ENCODE results near the gene RSL24D1.

The RSL24D1 gene

DNA sequence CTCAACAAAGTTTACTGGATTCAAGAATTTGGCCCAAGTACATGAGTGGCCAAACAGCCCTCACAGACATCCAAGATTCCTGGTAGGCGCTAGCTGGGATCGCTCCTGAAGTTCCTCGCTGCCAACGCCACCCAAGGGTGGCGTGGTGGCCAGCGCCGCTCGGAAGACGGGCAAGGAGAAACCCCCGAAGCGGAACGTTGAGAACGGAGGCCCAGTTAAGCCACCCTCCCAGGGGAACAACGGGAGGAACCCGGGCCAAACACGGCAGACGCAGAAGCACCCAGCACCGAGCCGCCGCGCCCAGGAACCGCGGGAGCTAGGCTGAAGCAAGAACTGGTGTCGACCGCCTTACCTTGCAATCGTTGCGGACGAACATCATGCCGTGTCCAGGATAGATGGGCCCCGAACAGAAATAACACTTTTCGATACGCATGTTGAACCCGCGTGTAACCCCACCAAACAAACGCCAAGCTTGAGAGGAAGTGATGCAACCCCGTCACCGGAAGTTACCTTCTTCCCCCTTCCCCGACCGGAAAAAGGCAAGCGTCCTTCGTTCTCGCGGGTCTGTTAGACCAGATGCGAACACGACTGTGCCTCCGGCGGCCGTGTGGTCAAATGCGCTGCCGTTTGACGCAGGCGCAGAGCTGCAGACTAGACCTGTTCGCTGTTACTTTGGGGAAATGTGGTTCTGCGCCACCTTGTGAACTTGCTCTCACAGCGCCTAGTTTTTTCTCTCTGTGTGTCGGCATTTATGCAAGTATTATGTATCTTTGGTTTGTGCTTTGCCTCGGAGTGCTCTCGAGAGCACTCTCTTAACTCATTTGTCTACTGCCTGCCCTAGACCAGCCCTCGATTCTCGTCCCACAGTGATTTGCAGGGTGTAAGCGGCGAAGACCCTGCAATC is at the start of gene RSL24D1:
RSL24D1 (minus strand) TSS at position 484 of the 904 bp plus-strand sequence; CDS start at position 433, 51 bp downstream.
- peak; percentile 85 to 94 (median 87) for DNase-seq (ENCODE audit: low read depth in 3 of 3)

DNA sequence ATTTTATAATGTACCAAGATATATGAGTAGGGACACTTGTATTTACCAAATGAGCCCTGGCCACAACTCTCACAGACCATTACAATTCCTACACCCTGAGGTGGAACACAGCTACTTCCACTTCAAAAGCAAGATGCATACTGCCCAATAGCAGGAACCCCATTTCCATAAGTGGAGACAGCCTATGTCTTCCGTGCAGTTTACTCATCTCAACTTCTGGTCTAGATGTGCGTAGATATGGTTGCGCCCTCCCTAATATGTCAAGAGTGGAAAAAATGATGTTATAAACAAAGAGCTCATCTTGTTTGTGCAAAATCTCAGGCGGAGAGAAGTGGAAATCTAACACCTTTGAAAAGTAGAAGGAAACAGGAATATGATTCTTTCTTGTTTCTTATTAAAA is 48.3 kb upstream of the RSL24D1 start:
- DNase-seq (ENCODE audit: low read depth in 3 of 3) = no peak

DNA sequence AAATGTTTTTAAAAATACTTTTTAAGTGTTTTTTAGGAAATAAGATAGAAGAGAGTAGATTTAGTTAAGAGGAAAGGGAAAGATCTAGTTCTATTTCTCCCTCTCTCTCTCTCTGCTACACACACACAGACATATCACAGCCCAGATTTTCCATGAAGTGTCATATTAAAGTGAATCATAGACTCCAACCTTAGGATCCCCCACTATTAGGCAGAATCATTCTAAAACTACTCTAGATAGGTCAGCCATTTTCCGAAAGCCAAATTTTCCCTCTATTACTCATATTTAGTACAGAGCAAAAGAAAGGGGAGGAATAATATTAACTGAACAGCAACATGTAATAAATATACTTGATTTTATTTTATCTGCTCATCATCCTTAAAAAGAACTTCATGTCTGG is 45.1 kb upstream of the RSL24D1 start:
- no peak for DNase-seq (ENCODE audit: low read depth in 3 of 3)

DNA sequence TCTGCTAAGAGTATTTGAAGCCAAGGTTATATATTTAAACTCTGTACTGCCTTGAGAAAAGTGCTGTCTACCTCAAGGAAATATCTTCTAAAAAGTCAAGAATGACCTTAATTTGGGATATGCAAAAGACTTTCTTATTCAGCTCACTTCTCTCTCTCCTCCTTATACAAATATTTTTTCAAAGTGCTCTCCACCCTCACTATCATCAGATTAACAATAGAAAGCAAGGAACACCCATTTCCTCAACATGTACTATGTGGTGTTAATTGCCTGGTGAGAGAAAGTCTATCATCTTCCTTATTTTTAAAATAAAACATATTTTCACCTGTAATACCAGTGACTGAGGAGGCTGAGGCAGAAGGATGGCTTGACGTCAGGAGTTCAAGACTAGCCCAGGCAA is 44.4 kb upstream of the RSL24D1 start:
- DNase-seq (ENCODE audit: low read depth in 3 of 3) = no peak

DNA sequence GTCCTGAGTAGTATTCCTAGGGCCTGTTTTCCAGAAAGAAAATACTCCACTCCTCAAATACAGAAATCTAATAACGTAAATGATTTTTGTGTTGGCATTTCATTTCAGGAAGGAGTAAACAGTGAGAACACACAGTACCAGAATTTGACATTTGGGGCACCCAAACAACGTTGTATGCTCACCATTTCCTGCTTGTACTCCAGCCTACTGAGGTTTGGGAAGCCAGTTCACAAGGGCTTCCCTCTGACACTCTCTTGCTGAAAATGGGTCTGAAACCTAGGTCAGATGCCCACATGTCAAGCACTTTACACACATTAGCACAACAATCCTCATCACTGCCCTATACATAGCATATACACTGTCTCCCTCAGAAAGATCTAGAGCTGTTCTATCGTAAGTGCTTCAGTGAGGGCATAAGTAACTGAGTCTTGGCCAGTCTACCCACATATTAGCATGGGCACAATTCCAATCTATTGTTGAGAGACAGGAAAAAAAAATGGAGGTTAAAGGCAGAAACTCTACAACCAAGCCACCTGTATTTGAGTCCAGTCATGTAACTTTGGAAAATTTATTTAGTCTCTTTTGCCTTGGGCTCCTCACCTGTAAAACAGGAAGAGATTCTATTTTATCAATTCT is 43.5 kb upstream of the RSL24D1 start:
- no peak for DNase-seq (ENCODE audit: low read depth in 3 of 3)

DNA sequence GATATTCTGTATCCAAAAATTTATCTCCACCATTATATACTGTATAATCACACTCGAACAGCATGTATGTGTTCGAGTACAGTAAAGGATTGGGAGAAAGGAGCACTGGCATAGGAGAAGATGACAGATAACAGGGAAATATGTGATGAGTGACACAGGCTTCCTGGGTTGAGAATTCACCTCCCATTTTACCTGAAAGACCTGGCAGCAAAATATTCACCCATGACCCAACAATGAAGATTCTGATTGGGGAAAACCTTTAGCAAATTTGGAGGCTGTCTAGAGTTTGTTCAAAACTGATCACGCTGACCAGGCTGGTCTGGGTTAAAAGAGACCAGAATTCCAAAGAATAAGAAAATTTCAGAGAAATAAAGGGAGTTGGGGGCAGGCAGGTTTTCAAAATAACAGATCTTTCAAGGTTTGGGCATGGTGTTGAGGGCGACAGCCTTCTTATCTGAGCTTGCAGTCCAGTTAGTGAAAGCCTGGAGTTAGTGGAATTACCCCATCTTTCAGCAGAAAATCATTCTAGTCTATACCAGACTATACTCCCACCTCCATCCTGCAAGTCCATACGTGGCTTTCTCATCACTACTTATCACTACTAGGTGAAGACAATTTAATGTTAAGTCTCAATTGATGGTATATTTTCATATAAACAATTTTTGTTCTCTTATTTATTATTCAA is 42.8 kb upstream of the RSL24D1 start:
- DNase-seq (ENCODE audit: low read depth in 3 of 3) = no peak

DNA sequence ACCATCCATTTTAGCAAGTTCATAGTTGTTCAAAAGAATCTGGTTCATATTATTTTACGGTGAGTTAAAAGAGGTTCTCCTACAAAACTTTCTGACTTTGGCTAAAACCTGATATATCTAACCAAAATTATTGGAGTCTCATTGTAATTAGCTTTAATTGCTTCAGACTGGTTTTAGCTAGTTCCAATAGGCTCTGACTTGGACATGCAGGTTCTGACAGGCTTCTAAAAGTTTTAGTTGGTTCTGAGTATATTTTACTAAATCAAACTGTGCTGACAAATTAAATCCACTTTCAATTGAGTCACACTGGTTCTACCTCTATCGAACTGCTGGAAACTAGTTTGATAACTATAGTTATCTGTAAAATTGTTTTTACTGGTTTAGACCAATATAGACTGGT is 42.1 kb upstream of the RSL24D1 start:
- DNase-seq (ENCODE audit: low read depth in 3 of 3) = no peak

DNA sequence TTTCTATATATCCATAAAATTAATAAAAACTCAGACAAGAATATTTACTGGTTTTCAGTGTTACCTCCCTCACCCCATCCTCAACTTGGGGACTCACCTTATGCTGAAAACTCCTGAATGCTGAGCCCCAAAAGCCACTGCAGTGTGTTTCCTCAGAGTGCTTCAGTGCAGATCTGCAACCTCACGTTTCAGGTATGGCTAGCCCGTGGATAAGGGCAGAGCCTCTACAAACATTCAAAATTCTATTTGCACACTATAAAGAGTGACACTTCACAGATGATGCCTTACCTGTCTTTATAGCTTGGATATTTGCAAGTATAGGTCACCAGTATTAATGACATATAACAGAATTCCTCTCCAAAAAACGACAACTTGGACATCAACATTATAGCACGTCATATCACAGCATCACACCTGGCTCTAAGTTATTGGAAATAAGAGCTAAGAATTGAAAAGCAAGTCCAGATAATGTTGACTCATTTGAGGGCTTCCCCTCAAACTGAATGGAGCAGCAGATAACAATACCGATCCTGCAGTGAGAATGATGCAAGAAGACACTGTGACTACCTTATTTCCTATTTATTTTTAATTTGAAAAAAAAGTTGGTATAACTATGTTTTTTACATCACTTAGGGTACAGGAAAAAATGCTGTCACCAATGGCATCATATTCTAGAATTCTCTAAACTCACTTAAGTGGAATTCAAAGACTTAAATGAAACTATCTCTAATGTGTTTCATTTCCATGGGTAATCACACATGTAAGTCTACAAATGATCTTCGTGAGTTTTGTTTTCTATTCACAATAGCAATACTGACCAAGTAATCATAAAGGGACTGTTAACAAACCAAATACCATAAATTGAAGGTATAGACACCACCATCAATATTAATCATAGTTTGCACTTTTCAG is 40.7 kb upstream of the RSL24D1 start:
- no peak for DNase-seq (ENCODE audit: low read depth in 3 of 3)

DNA sequence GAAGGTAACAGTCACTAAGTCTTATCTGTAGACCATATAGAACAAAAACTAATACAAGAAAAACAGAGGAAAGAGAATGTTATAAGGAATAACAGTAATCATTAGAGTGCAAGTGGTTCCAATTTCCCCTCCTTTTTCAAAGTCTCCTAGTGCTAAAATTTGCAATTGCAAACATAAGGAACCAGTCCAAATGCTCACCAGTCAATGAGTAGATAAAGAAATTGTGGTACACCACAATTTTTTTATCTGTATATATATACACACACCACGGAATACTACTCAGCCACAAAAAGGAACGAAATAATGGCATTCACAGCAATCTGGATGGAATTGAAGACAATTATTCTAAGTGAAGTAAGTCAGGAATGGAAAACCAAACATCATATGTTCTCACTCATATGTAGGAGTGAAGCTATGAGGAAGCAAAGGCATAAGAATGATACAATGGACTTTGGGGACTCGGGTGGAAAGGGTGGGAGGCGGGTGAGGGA is 38.9 kb upstream of the RSL24D1 start:
- no peak for DNase-seq (ENCODE audit: low read depth in 3 of 3)

DNA sequence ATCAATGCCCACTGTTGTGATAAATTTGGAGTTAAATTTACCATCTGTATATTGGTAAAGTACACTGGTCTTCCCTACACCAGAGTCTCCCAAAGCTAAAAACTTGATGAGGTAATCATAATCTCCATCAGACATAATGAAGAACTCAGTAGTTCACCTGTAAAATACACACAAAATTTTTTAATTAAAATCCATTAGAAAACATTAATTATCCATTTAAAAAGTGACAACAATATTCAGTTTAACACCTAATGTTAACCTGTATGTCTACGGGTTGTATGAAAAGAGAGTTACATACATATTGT is 38.0 kb upstream of the RSL24D1 start:
- DNase-seq (ENCODE audit: low read depth in 3 of 3) = no peak

DNA sequence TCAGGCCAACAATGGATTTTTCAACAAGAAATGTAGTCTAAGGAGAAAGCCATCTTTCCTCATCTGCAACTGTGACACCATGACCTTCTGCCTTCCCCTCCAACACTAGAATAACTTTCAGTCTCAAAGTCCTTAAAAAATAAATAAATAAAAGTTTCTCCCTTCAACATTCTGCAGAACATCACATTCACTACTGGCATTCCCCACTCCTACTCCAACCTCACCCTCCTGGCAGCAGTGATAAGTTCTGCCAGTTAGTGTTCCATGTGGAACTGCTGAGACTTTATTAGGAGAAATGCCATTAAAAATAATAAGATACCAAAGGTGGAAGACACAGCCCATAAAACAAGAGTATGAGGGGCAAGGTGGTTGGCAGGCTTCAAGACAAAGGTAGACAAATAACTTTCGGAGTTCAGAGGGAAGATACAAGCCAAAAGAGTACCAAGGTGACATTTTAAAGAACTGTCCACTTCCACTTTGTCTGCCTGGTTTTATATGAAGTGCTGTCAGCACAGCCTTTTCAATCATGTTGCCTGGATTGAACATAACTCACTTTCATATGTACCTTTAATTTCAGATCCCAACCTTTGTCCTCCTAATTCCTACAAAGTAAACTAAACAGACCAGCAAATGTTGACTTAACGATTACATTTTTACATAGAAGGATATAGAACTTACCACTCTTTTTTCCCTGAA is 37.5 kb upstream of the RSL24D1 start:
- DNase-seq (ENCODE audit: low read depth in 3 of 3) = no peak

DNA sequence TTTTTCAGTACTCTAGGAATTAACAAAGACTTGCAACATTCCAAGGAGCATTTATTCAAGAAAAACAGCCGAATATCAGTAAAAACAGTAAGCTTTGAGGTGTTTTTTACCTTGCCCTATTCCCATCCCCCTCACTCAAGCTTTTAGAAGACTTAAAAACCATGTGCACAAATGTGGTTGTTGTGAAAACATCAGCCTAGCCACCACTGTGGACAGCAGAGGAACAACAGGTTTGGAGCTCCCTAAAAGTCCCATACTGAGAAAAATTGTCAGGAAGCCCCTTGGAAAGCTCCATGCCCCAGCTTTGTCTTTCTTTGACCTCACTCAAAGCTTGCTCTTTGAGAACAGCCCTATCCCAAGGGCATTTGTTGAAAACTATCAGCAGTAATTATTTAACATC is 34.7 kb upstream of the RSL24D1 start:
- DNase-seq (ENCODE audit: low read depth in 3 of 3) = no peak

DNA sequence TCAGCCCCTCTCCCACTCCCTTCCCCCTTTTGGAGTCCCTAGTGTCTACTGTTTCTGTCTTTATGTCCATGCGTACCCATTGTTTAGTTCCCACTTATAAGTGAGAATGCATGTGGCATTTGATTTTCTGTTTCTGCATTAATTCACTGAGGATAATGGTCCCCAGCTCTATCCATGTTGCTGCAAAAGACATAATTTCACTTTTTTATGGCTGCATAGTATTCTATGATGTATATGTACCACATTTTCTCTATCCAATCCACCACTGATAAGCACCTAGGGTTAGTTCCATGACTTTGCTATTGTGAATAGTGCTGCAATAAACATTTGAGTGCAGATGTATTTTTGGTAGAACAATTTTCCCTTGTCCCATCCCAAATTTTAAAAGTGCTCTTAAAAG is 34.2 kb upstream of the RSL24D1 start:
- DNase-seq (ENCODE audit: low read depth in 3 of 3) = no peak

DNA sequence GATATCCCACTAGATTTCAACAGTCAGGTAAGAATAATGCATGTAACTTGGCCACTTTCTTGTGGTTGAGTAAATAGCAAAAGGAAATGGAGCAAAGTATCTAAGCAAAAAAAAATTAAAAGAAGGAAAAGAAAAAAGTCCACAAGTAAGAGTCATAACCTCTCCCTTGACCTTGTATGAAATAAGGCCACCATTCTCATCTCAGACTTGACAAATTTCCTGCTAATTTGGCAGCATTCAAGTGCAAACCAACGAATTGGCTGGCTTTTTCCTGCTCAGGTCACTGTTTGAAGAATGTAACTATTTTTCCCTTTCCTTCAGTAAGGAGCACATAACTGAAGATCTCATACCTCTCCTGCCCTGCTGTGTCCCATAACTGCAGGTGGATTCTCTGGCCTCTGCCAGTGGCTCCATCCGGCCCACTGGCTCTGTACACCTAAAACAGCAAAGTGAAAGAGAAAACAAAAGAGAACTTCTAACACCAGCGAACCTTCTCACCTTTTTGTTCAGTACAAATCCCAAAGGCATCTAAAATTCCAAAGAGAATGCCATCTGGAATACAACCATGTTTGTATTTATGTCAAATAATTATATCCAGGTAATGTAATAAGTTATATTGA is 33.4 kb upstream of the RSL24D1 start:
- DNase-seq (ENCODE audit: low read depth in 3 of 3) = no peak

DNA sequence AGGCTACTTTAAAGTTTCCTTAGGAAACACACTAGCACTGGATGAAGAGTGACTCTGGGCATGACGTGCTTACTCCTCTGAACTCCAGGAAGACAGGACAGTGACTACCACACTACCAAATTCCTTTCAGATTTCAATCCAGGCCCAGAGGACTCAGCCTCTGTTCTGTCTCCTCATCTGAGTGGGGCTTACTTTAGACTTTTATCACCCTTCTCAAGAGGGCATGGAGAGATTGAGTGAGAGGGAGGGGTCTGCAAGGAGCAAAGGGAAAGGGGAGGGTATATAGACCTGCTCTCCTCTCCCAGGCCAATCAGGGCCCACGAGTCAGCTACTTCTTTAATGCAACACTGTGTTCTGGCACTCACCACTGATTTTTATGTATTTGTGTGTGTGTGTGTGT is 29.4 kb upstream of the RSL24D1 start:
- no peak for DNase-seq (ENCODE audit: low read depth in 3 of 3)

DNA sequence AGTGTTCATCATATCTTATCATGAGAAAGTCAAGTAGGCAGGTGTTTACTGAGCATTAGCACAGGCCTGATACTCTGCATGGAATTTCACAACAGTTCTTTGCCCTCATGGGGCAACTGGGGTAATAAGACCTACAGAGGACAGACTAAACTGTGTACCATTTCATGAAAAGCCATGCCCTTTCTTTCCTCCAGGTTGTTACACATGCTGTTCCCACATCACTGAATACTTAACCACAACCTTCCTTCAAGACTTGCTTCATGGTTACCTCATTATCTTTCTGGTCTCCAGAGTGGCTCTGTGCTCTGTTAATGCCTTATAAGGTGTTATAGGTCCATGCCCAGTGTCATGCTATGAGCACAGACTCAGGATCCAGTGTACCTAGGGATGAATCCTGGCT is 28.2 kb upstream of the RSL24D1 start:
- DNase-seq (ENCODE audit: low read depth in 3 of 3) = no peak

DNA sequence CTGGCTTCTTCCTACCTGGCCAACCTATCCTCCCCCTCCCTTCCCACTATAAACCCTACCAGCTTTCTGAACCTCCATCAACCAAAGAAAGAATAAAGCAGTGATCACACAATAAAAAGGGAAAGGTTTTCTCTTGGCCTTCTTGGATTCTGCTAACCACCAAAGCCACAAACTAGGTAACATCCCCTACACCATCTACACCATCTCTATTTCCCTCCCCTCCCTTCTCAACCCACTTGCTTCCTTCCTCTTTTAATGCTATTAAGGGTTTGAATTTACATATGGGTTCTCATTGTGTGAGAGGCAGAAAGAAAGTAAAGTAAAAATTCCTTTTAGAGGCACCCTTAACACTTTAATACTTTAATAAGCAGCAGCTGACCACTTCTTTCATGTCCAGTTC is 25.8 kb upstream of the RSL24D1 start:
- DNase-seq (ENCODE audit: low read depth in 3 of 3) = no peak

DNA sequence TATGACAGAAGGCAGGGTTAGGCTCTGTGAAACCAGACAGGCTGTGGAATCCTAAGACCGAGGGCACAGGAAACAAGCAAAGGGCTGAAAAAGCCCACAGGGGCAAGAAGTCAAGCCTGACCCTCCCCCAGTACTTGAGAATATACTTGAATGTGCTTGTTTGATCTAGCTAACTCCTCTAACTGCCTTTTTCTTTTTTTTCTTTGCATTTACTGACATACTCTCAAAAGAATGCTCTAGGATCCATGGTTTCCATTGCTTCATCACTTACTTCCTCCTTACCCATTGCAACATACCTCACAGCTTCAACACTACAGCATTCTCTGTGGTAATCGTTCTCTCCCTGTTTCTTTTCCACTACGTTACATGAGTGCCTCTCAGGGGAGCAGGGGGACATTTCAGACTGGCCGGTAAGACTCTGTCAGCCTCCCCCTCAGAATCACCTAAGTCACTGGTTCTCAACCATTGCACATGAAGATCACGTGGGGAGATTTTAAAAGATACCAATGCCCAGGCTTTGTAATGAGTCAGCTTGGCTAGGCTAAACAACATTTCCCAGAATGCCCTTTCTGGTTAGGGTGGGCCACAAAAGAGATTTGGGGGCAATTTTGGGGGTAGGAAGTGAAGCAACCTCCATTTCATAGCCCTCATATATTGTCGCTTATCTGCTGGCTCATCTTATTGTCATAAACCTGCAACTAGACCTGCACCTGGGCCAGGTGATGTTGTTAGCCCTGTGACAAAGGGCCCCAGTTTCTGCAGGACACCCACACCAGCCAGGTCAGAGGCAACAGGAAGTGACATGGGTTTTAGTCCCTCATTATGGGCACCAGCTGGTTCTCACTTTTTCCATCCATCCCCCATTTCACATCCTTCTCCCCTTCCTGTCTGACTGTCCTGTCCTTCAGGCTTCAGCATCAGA is 24.6 kb upstream of the RSL24D1 start:
- DNase-seq (ENCODE audit: low read depth in 3 of 3) = peak in 1 of 3 donors; percentile 37

DNA sequence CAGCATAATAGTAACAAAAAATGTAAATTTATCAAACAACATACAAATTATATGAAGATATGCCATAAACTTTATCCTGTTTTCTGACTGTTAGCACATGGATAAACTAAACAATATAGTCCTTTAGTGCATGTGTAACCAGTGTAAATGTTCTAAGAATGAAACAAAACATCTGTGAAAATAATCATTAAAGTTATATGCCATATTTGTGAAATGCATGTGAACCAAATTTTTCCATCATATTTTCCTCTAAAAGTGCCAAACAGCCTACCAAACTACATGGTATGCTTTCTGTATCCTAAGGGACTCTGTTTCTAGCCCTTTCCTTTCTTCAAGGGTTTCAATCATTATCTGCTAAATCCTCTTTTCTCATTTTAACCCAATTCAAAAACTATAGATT is 23.9 kb upstream of the RSL24D1 start:
- DNase-seq (ENCODE audit: low read depth in 3 of 3) = no peak

DNA sequence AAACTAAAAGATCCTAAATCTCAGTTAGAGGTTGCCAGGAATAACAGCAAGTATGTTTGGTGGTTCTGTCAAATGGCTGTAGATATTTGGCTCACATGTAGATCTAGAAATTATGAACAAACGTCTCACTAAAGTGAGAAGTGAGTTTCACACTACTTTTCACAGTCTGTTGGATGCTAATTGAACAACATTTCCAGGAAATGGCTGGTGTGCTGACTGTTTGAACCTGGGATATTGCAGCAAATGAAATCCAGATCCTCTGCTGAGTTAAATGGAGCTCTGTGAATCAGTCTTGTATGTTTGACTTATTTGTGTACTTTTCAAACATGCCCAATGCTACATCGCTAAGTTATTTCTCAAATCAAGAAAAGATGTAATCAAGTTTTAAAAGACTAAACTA is 21.3 kb upstream of the RSL24D1 start:
- DNase-seq (ENCODE audit: low read depth in 3 of 3) = no peak
